GM12878 (cell line): Measurements from ENCODE around the gene NKX1-2. TPM values are rescaled to one million over a fixed set of nuclear protein-coding genes. Genes with fewer than 3 reads are reported as not detected.

Experiments
- ATAC-seq: fragments of 200-7000 bp; cut with Tn5 transposase; 3 replicates; pipeline ENCODE4 v1.9.1; 2020; ENCODE audit warnings: mild to moderate bottlenecking, moderate library complexity
- BruUV-seq: library from RNA; stranded (reverse); fragments of 400-500 nt; replicated peaks from 2 replicates; lab custom pipeline; 2021; lab: Mats Ljungman, UMichigan
- CTCF ChIA-PET: fragments of 300-600 bp; sonication (Branson Sonifier 250); formaldehyde crosslinking; extraction: SDS; loops from one replicate; lab custom pipeline; 2021; ENCODE audit warnings: inconsistent platforms; lab: Yijun Ruan, JAX
- POLR2A ChIA-PET: fragments of 350-600 bp; formaldehyde crosslinking; extraction: SDS; loops from one replicate; lab custom pipeline; 2021; ENCODE audit warnings: inconsistent platforms; lab: Charles Lee
- RAD21 ChIA-PET: fragments of 300-600 bp; sonication (Branson Sonifier 250); formaldehyde crosslinking; loops from one replicate; lab custom pipeline; 2023; ENCODE audit warnings: antibody characterized with exemption; ENCODE audit not compliant: unreplicated experiment; lab: Charles Lee
- SMC1A ChIA-PET: fragments of 300-600 bp; sonication (Branson Sonifier 250); formaldehyde crosslinking; loops from one replicate; lab custom pipeline; 2023; ENCODE audit not compliant: unreplicated experiment, uncharacterized antibody; lab: Charles Lee
- DNase-seq: peaks from one replicate; pipeline ENCODE4 v3.0.0-alpha.2; 2011; ENCODE audit warnings: low read depth, low spot score
- FAIRE-seq: peaks from 3 replicates; lab custom pipeline; 2011; peaks lifted over from hg19 to GRCh38; lab: Jason Lieb, UNC
- H2AFZ ChIP-seq: 2 replicates; pipeline ENCODE4 v1.6.0; 2011; ENCODE audit warnings: low read depth, low read length, control low read depth; ENCODE audit not compliant: control insufficient read depth
- H3K27ac ChIP-seq: 2 replicates; pipeline ENCODE4 v1.5.1; 2011; ENCODE audit warnings: control low read depth; ENCODE audit not compliant: control insufficient read depth, insufficient read depth
- H3K27me3 ChIP-seq, 2 experiments: replicated peaks in 1 of 2; 2 replicates each; pipeline versions ENCODE4 v1.6.0 to v1.6.1; 2011; ENCODE audit warnings: low read length in 1 of 2; ENCODE audit not compliant: control insufficient read depth in 2 of 2, insufficient read depth in 2 of 2
- H3K36me3 ChIP-seq, 2 experiments: 2 replicates each; pipeline ENCODE4 v1.5.1; 2011; ENCODE audit warnings: low read length in 1 of 2; ENCODE audit not compliant: control insufficient read depth in 2 of 2, insufficient read depth in 2 of 2
- H3K4me1 ChIP-seq: 2 replicates; pipeline ENCODE4 v1.6.1; 2011; ENCODE audit warnings: mild to moderate bottlenecking, low read length, moderate library complexity, mixed read lengths; ENCODE audit not compliant: control insufficient read depth, insufficient read depth
- H3K4me2 ChIP-seq: 2 replicates; pipeline ENCODE4 v1.6.0; 2011; ENCODE audit warnings: control low read depth; ENCODE audit not compliant: control insufficient read depth, insufficient read depth
- H3K4me3 ChIP-seq: fragments of 200-600 bp; sonication (generic); 2 replicates; pipeline ENCODE4 v1.5.1; 2016
- H3K79me2 ChIP-seq: 2 replicates; pipeline ENCODE4 v1.6.0; 2011; ENCODE audit warnings: low read length; ENCODE audit not compliant: control insufficient read depth, insufficient read depth
- H3K9ac ChIP-seq: 2 replicates; pipeline ENCODE4 v1.8.0; 2011; ENCODE audit warnings: low read length, control low read depth, mixed read lengths; ENCODE audit not compliant: control insufficient read depth, insufficient read depth
- H3K9me3 ChIP-seq: replicated peaks from 3 replicates; pipeline ENCODE4 v1.5.1; 2011; ENCODE audit warnings: mild to moderate bottlenecking, low read length; ENCODE audit not compliant: control insufficient read depth, insufficient read depth
- H4K20me1 ChIP-seq: 2 replicates; pipeline ENCODE4 v1.6.0; 2011; ENCODE audit not compliant: control insufficient read depth, insufficient read depth
- ATF7 ChIP-seq: fragments of 450-650 bp; IDR thresholded peaks from 2 replicates; pipeline ENCODE4 v1.6.1; 2016; ENCODE audit warnings: low read depth, mild to moderate bottlenecking
- CREM ChIP-seq: IDR thresholded peaks from 2 replicates; pipeline ENCODE4 v1.6.1; 2014; ENCODE audit warnings: antibody characterized with exemption, low read depth
- FOS ChIP-seq: IDR thresholded peaks from 3 replicates; pipeline ENCODE4 v1.6.1; 2011; ENCODE audit warnings: borderline replicate concordance; ENCODE audit not compliant: insufficient read length; ENCODE audit errors: extremely low read depth
- GATAD2B ChIP-seq: fragments of 450-650 bp; conservative IDR thresholded peaks from 2 replicates; pipeline ENCODE4 v1.6.1; 2017; ENCODE audit warnings: low read depth, mild to moderate bottlenecking, moderate library complexity
- NFYA ChIP-seq: IDR thresholded peaks from 2 replicates; pipeline ENCODE4 v1.6.1; 2011; ENCODE audit warnings: low read depth, mild to moderate bottlenecking, low read length, improper control_type of control experiment, borderline replicate concordance
- SREBF2 ChIP-seq: IDR thresholded peaks from 2 replicates; pipeline ENCODE4 v1.6.1; 2012; ENCODE audit warnings: mild to moderate bottlenecking, low read length
- SUPT20H ChIP-seq: IDR thresholded peaks from 2 replicates; pipeline ENCODE4 v1.6.1; 2011; ENCODE audit warnings: low read depth, mild to moderate bottlenecking, low read length, moderate library complexity, borderline replicate concordance; ENCODE audit not compliant: control insufficient read depth
- ZNF207 ChIP-seq: fragments of 450-650 bp; IDR thresholded peaks from 2 replicates; pipeline ENCODE4 v1.6.1; 2014; ENCODE audit warnings: antibody characterized with exemption, mild to moderate bottlenecking, borderline replicate concordance
- ZNF24 ChIP-seq: fragments of 450-650 bp; IDR thresholded peaks from 2 replicates; pipeline ENCODE4 v1.6.1; 2017; ENCODE audit warnings: antibody characterized with exemption, mild to moderate bottlenecking
- ZNF384 ChIP-seq: IDR thresholded peaks from 2 replicates; pipeline ENCODE4 v1.6.1; 2012; ENCODE audit warnings: low read depth, mild to moderate bottlenecking, low read length, improper control_type of control experiment, borderline replicate concordance
- ZSCAN29 ChIP-seq: fragments of 450-650 bp; IDR thresholded peaks from 2 replicates; pipeline ENCODE4 v1.6.1; 2017; ENCODE audit warnings: mild to moderate bottlenecking, moderate library complexity
- WGBS: methylation state at CpG from one replicate; pipeline ENCODE4 v1.1.6; 2016; ENCODE audit warnings: low lambda C conversion rate; ENCODE audit not compliant: insufficient replicate concordance, insufficient coverage; ENCODE audit errors: missing lambda C conversion rate; 5-methylcytosine and 5-hydroxymethylcytosine counted together
- in situ Hi-C: fragments of 300-500 bp; cut with MboI; formaldehyde crosslinking; loops from 9 replicates; pipeline ENCODE4 v1.14.3; 2018; ENCODE audit warnings: mixed read lengths
- intact Hi-C: fragments of 100-400 bp; cut with micrococcal nuclease; formaldehyde crosslinking; loops from one replicate; pipeline ENCODE4 v1.14.2; 2022; ENCODE audit not compliant: unreplicated experiment
- polyA plus RNA-seq, 11 experiments: library from polyadenylated mRNA; depleted of rRNA in 4 of 11; unstranded in 6 of 11; stranded (reverse) in 5 of 11; fragments of >200 nt; fragmentation: Nextera tagmentation in 4 of 11; fragmentation: Illumina TruSeq in 1 of 11; extraction: Ambion mirVana in 4 of 11; extraction: Trizol in 1 of 11; gene quantifications; 1 replicate in 1 of 11; 2 replicates in 10 of 11; pipeline versions ENCODE4 v1.2.1 to v1.2.3, GENCODE V29; 2011 to 2016; ENCODE audit warnings: inconsistent platforms in 2 of 11, missing spikeins in 2 of 11, low read depth in 1 of 11
- total RNA-seq, 4 experiments: library from RNA; depleted of rRNA in 3 of 4; stranded (reverse); fragments of >200 nt in 3 of 4; fragmentation: Illumina TruSeq in 1 of 4; extraction: Trizol in 1 of 4; gene quantifications; 2 replicates each; pipeline versions ENCODE4 v1.2.1 to v1.2.3, GENCODE V29; 2013 to 2021
- TF ChIP-seq, protein P1 (sequence below): fragments of 450-650 bp; IDR thresholded peaks from 2 replicates; pipeline ENCODE4 v1.6.1; 2017; ENCODE audit warnings: borderline replicate concordance
- TF ChIP-seq, protein P2 (sequence below): fragments of 450-650 bp; formaldehyde crosslinking; IDR thresholded peaks from 2 replicates; pipeline ENCODE4 v1.5.0; 2022; ENCODE audit warnings: mild to moderate bottlenecking, missing genetic modification characterization
- TF ChIP-seq, protein P3 (sequence below): IDR thresholded peaks from 2 replicates; pipeline ENCODE4 v1.6.1; 2012; ENCODE audit warnings: mild to moderate bottlenecking, low read depth, low read length

The NKX1-2 gene
- total and polyA plus RNA-seq, 10 of the 15 experiments (the other 5 are each of a cell fraction or from before 2014, with no cell fraction given): not detected

DNA sequence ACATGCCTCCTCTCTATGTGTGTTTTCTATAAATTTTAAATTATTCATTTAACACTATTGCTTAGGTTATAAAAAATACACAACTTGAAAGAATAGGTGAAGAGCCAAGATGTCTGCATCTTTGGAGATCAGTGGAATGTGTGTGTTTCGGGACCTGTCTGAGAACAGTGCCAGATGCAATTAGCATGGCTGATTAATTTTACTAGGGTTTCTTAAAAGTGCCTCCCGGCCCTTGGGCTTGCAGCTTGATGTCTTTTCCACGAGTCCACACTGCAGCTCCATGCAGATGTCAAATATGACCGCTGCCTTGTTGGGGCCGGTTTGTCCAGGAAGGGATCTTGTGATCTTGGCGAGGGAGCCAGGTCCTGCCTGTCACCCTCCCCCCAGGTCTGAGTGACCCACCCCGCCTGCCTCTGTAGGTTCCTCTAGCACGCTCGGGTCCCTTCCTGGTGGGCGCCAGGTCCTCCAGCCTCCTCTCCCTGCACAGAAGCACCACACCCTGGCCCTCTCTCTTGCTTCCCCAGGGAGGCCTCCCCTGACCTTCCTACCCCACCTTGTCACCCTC lies 32.5 kb upstream of the NKX1-2 start (continued):
- TF ChIP-seq, protein P1, sequence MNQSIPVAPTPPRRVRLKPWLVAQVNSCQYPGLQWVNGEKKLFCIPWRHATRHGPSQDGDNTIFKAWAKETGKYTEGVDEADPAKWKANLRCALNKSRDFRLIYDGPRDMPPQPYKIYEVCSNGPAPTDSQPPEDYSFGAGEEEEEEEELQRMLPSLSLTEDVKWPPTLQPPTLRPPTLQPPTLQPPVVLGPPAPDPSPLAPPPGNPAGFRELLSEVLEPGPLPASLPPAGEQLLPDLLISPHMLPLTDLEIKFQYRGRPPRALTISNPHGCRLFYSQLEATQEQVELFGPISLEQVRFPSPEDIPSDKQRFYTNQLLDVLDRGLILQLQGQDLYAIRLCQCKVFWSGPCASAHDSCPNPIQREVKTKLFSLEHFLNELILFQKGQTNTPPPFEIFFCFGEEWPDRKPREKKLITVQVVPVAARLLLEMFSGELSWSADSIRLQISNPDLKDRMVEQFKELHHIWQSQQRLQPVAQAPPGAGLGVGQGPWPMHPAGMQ: no peak
- no peak for TF ChIP-seq ZNF24

DNA sequence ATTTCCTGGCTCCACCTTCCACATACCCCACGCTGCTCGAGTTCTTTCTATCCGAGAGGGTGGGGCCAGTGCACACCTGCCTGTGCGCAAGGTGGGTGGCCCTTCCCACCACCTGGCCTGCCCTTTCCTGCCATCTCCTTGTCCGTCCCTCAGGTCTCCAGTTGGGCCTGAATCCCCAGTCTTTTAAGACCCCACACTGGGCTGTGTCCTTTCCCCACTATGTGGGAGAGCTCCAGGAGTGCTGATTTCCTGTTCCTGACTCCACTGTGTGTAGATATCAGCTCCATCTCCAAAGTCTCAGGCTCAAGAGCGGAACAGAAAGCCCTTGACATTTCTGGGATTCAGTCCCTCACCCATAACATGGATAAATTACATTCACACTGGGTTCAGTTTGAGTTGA lies 31.9 kb upstream of the NKX1-2 start:
- ChIA-PET CTCF (no interaction called here), SMC1A (no interaction called here), RAD21 (no interaction called here), POLR2A (no interaction called here)
- no peak overlapping the region for H3K27ac ChIP-seq
- H3K4me1 ChIP-seq: no peaks in the 10 kb centered on the region
- no peak for DNase-seq
- no peaks in the 10 kb centered on the region for H4K20me1 ChIP-seq
- H3K9me3 ChIP-seq: no peaks in the 10 kb centered on the region; the same call in 2 of the 3 replicates
- in situ Hi-C loops (no loop called here), intact Hi-C loops (no loop called here)
- H2AFZ ChIP-seq: no peak overlapping the region
- no peak overlapping the region for H3K4me3 ChIP-seq
- H3K79me2 ChIP-seq: no peaks in the 10 kb centered on the region
- BruUV-seq: no TSS peak
- H3K9ac ChIP-seq: no peak overlapping the region
- no peak for FAIRE-seq
- no peaks in the 10 kb centered on the region for H3K36me3 ChIP-seq
- no peak for ATAC-seq
- H3K4me2 ChIP-seq: no peak overlapping the region
- 46% methylated on average over 6 of the region's 6 CpGs for WGBS
- H3K27me3 ChIP-seq: no peaks in the 10 kb centered on the region; a peak in 1 of 4 replicates
- TF ChIP-seq SREBF2: no peak
- TF ChIP-seq NFYA: no peak
- no peak for TF ChIP-seq CREM
- no peak for TF ChIP-seq SUPT20H
- TF ChIP-seq ZSCAN29: no peak
- TF ChIP-seq, protein P2, sequence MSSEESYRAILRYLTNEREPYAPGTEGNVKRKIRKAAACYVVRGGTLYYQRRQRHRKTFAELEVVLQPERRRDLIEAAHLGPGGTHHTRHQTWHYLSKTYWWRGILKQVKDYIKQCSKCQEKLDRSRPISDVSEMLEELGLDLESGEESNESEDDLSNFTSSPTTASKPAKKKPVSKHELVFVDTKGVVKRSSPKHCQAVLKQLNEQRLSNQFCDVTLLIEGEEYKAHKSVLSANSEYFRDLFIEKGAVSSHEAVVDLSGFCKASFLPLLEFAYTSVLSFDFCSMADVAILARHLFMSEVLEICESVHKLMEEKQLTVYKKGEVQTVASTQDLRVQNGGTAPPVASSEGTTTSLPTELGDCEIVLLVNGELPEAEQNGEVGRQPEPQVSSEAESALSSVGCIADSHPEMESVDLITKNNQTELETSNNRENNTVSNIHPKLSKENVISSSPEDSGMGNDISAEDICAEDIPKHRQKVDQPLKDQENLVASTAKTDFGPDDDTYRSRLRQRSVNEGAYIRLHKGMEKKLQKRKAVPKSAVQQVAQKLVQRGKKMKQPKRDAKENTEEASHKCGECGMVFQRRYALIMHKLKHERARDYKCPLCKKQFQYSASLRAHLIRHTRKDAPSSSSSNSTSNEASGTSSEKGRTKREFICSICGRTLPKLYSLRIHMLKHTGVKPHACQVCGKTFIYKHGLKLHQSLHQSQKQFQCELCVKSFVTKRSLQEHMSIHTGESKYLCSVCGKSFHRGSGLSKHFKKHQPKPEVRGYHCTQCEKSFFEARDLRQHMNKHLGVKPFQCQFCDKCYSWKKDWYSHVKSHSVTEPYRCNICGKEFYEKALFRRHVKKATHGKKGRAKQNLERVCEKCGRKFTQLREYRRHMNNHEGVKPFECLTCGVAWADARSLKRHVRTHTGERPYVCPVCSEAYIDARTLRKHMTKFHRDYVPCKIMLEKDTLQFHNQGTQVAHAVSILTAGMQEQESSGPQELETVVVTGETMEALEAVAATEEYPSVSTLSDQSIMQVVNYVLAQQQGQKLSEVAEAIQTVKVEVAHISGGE (CRISPR knock-in tag): no peak
- no peak for TF ChIP-seq ZNF384
- no peak for TF ChIP-seq ATF7
- TF ChIP-seq FOS: no peak
- TF ChIP-seq ZNF207: no peak
- no peak for TF ChIP-seq GATAD2B
- TF ChIP-seq, protein P3, sequence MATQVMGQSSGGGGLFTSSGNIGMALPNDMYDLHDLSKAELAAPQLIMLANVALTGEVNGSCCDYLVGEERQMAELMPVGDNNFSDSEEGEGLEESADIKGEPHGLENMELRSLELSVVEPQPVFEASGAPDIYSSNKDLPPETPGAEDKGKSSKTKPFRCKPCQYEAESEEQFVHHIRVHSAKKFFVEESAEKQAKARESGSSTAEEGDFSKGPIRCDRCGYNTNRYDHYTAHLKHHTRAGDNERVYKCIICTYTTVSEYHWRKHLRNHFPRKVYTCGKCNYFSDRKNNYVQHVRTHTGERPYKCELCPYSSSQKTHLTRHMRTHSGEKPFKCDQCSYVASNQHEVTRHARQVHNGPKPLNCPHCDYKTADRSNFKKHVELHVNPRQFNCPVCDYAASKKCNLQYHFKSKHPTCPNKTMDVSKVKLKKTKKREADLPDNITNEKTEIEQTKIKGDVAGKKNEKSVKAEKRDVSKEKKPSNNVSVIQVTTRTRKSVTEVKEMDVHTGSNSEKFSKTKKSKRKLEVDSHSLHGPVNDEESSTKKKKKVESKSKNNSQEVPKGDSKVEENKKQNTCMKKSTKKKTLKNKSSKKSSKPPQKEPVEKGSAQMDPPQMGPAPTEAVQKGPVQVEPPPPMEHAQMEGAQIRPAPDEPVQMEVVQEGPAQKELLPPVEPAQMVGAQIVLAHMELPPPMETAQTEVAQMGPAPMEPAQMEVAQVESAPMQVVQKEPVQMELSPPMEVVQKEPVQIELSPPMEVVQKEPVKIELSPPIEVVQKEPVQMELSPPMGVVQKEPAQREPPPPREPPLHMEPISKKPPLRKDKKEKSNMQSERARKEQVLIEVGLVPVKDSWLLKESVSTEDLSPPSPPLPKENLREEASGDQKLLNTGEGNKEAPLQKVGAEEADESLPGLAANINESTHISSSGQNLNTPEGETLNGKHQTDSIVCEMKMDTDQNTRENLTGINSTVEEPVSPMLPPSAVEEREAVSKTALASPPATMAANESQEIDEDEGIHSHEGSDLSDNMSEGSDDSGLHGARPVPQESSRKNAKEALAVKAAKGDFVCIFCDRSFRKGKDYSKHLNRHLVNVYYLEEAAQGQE: no peak
